Measurements from ENCODE around the gene PCTP.

Gene PCTP

GRCh38 chr17:55816532-55817396 lies 65.9 kb downstream of the PCTP start:
- in situ Hi-C loops (cut with MboI; ENCODE audit: low sequenced_read_pairs, unreplicated experiment), result no loop called here
- no peak for DNase-seq (ENCODE audit: low spot score)
- TF ChIP-seq CTCF (IDR thresholded peaks at IDR 0.05; ENCODE audit: borderline replicate concordance, control extremely low read depth, extremely low read depth, insufficient read depth, missing control alignments), result no peak

- DNase-seq (ENCODE audit: low spot score), result no peak
- in situ Hi-C loops (cut with MboI; ENCODE audit: low sequenced_read_pairs, unreplicated experiment), result no loop called here
- no peak for TF ChIP-seq CTCF (IDR thresholded peaks at IDR 0.05; ENCODE audit: borderline replicate concordance, control extremely low read depth, extremely low read depth, insufficient read depth, missing control alignments)
These were observed 66.5 kb downstream of the PCTP start for GRCh38 chr17:55817397-55817709.

GRCh38 chr17:55818026-55818425 lies 67.2 kb downstream of the PCTP start:
- TF ChIP-seq CTCF (IDR thresholded peaks at IDR 0.05; ENCODE audit: borderline replicate concordance, control extremely low read depth, extremely low read depth, insufficient read depth, missing control alignments), result no peak
- no peak for DNase-seq (ENCODE audit: low spot score)
- in situ Hi-C loops (cut with MboI; ENCODE audit: low sequenced_read_pairs, unreplicated experiment), result no loop called here

GRCh38 chr17:55818451-55819375 lies 67.9 kb downstream of the PCTP start:
- DNase-seq (ENCODE audit: low spot score), result no peak
- no peak for TF ChIP-seq CTCF (IDR thresholded peaks at IDR 0.05; ENCODE audit: borderline replicate concordance, control extremely low read depth, extremely low read depth, insufficient read depth, missing control alignments)
- in situ Hi-C loops (cut with MboI; ENCODE audit: low sequenced_read_pairs, unreplicated experiment), result no loop called here

GRCh38 chr17:55820675-55821074 lies 69.8 kb downstream of the PCTP start:
- no peak for TF ChIP-seq CTCF (IDR thresholded peaks at IDR 0.05; ENCODE audit: borderline replicate concordance, control extremely low read depth, extremely low read depth, insufficient read depth, missing control alignments)
- DNase-seq (ENCODE audit: low spot score), result no peak
- in situ Hi-C loops (cut with MboI; ENCODE audit: low sequenced_read_pairs, unreplicated experiment), result no loop called here

GRCh38 chr17:55822028-55822427 lies 71.2 kb downstream of the PCTP start:
- DNase-seq (ENCODE audit: low spot score), result no peak
- in situ Hi-C loops (cut with MboI; ENCODE audit: low sequenced_read_pairs, unreplicated experiment), result no loop called here
- no peak for TF ChIP-seq CTCF (IDR thresholded peaks at IDR 0.05; ENCODE audit: borderline replicate concordance, control extremely low read depth, extremely low read depth, insufficient read depth, missing control alignments)

All from GM13976 (cell line).